OCI-LY7 (cell line): Measurements from ENCODE around the gene MRPL23.

Experiments used
- CTCF ChIP-seq: fragments of 200-600 bp; sonication (generic); conservative IDR thresholded peaks from 2 replicates; pipeline ENCODE4 v1.5.1; 2014; ENCODE audit warnings: mild to moderate bottlenecking, antibody characterized with exemption, low read length, moderate library complexity, mixed read lengths
- EZH2phosphoT487 ChIP-seq: fragments of 200-600 bp; sonication (generic); IDR thresholded peaks from 2 replicates; pipeline ENCODE4 v1.6.1; 2018; ENCODE audit warnings: low read depth, borderline replicate concordance, mild to moderate bottlenecking, mixed run types, antibody characterized with exemption, low read length, moderate library complexity, mixed read lengths

GRCh38 chr11:1916986-1917522 is 30.1 kb upstream of the MRPL23 start:
- TF ChIP-seq CTCF (no peak), EZH2phosphoT487 (no peak)
